Epidermal melanocyte (primary cell): Measurements from ENCODE around the gene CCR5.
"Not testable (repeated sequence)": the region's sequence is repeated elsewhere in the genome, so short reads cannot be mapped to it uniquely, and the experiment has no call there.

ENCODE experiments used
- DNase-seq: peaks from one replicate; pipeline ENCODE4 v3.0.0; 2011; ENCODE audit warnings: low spot score; ENCODE audit not compliant: insufficient read length

Gene CCR5

GRCh38 chr3:46383211-46383950 is 12.6 kb downstream of the CCR5 start:
- no peak for DNase-seq

- no peak for DNase-seq
These were observed 13.2 kb downstream of the CCR5 start for GRCh38 chr3:46383951-46384330.

DNA sequence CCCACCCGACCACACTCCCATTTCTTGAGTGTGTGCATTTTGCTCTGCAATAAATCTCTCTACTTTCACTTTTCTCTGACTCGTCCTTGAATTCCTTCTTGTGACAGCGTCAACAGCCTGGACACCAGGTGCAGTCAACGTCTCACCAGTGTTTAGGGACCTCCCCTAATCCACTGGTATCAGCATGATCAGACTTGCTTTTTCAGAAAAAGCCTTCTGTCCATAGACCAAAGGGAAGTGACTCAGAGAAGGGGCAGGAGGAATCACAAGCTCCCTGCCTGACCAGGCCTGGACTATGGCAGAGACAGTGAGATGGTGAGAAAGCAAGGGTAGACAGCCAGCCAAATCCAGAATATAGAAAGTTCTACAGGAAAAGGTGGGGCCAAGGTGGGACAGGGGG is 15.5 kb downstream of the CCR5 start:
- no peak for DNase-seq

DNA sequence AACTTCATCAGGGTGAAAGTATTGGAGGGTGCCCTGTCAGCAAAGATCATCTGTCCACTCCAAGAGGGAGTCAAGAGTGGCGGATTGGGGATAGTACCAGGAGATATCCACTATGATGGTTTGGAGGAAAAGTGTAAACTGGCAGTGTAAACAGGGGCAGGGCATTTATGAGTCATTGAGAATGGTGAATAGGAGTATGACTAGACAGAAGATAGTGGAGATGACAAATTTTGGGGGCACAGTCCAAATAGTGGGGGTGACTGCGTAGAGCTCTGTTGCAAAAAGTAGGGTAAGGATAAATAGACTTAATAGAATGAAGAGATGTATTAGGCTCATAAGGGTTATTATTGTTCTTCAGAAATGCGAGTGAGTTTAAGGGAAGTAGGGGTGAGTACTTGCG is 18.1 kb downstream of the CCR5 start:
- DNase-seq: not testable (repeated sequence)

DNA sequence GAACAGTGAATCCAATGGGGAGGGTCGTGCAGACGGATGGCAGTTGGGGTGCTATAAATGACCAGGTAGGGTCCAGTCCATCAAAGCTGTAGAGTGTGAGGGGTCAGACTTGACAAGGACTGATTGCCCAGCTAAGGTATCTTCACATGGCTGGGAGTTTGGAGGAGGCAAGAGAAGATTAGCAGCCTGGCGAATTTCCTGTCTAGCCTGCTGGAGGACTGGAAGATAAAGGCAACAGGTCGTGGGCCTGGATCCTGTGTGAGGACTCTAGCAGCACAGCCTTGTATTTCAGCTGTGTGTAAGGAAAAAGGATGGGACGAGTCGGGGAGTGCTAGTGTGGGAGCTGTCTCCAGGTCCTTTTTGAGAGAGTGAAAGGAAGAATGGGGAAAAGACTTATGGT is 18.6 kb downstream of the CCR5 start:
- DNase-seq: no peak

- DNase-seq: not testable (repeated sequence)
These were observed 20.8 kb downstream of the CCR5 start for GRCh38 chr3:46391526-46391925.

- no peak for DNase-seq
These were observed 22.3 kb downstream of the CCR5 start for GRCh38 chr3:46393011-46393410.

- DNase-seq: no peak
These were observed 23.0 kb downstream of the CCR5 start for GRCh38 chr3:46393554-46394434.

DNA sequence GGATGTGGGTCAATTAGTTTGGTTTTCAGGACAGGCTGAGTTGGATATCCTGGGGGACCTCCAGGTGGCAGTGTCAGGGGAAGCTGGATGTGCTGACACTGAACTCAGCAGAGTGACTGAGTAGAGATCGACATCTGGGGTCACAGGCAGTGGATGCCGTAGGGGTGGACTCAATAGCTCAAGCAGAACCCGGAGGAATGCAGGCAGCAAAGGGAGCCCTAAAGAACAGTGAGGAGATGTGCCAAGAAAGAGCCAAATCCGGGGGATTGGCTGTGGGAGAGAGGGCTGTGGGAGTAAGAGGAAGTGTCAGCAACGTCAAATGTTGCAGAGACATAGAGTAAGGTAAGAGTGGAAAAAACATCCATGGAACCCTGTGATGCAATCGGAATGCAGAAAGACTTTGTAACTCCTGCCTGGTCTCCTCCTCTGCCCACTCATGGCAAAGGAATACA is 24.5 kb downstream of the CCR5 start:
- no peak for DNase-seq

DNA sequence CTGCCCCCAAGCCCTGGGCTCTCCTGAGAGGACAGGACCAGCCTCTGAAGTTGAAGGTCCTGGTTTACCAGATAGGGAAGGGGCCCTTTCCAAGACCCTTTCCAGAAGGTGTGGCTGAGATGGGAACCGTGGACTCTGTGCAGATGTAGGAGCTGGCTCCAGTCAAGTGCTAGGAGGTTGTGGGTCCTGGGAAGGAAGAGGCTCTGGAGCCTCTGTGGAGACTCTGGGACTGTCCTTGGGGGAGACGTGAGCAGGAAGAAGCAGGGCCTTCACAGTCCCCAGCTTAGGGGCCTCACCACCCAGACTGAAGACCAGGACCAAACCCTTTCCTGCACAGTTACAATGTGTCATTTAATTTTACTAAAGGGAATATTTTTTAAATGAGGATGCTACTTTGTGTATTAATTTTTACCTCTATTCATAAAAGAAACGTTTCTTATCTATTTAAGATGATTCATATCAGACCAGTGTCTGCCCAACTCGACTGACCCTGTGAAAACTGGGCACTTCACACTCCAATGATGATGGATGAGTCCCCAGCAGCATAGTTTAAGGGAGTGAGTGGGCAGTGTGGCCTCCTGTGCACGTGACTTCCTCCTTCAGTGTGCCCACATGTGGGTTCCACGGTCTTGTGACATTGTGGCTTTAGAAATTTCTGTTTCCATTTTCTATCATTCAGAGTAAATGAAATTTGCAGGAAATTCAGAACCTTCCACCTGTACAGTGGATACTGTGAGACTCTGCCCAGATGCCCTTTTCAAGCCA is 25.2 kb downstream of the CCR5 start:
- no peak for DNase-seq

DNA sequence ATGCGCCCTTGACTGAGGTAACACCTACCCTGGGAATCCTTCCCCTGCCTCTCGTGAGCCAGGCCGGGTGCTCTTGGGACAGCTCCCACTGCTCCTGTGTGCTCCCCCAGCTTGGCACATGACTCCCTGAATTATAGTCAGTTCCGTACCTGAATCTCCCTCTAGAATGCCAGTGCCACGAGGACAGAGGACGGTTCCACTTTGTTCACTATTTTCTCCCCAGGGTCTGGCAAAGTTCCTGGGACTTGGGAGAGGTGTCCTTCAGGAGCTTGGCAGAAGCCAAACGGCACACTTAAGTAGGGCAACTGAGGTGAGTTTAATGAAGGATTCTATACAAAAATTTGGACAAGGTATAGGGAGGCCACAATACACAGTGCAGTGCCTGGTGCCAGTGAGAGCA is 26.4 kb downstream of the CCR5 start:
- no peak for DNase-seq

DNA sequence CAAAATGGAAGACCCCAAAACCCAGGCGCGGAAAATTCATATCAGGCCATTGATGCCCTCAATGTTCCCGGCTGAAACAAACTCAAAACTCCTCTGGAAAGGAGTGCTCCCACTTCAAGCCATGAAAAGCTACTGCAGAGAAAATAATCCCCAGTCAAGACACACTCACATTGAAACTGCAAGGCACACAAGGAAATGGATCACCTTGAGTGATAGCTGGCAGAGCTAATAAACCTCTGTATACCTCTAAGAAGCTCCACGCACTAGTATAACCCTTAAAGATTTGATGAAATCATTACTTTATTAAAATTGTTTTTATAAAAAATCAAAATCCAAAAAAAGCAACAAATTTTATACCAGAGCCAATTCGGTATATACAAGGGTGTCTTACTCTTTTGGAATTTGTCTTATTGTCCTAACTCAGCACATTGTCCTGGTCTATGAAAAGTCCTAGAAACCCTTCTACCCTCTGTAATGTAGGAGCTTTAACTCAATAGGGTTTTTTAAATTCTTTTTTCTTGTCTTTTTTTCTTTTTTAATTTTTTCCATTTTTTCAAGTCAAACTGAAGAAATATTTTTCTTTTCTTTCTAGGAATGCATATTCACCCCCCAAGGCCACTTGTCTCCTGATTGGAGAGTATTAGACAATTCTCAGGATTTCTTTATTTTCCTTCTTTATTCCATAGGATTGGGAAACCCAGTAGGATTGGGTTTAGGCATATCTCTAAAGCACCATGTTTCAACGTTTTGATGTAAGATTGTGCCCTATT is 27.6 kb downstream of the CCR5 start:
- no peak for DNase-seq

DNA sequence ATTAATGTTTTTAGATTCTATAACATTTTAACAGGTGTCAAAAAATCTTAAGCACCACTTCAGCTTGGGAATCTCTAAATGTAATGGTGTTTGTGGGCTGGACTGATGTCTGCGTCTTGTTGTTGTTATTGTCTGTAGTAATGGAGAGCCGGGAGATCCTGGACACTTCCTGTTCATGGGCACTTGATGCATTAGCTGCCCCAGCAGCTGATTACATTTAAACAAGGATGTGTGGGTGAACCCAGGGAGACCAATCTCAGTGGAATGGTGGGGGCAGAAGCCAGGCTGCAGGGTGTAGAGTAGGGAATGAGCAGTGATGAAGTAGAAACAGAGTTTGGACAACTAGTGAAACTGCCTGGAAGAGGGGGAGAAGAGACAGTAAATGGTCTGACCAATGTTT is 28.4 kb downstream of the CCR5 start:
- no peak for DNase-seq

- DNase-seq: no peak
These were observed 28.8 kb downstream of the CCR5 start for GRCh38 chr3:46399557-46399956.

DNA sequence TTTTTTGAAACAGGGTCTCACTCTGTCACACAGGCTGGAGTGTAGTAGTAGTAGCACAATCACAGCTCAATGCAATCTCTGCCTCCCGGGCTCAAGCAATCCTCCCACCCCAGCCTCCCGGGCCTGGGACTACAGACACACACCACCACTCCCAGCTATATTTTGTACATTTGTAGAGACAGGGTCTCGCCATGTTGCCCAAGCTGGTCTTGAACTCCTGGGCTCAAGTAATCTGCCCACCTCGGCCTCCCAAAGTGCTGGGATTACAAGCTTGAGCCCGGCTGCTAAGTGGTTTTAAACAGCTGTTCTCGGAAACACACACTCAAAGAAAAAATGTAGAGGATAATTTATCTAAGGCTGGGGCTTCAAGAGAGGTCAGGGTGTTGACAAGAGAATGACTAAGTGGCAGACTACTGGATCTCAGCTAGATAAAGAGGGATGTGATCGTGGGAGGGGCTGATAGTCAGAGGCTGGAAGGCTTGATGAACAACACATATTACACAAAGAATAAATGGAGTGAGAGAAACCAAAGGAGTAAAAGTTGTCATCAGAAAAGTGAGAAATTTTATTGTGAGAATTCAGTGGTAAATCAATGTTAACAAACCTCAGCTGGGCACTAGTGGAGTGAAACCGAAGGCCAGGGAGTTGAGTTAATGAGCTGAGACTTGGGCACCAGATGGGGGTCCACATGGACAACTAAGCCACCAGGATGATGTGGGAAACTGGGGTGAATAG is 29.4 kb downstream of the CCR5 start:
- DNase-seq: no peak

- DNase-seq: no peak
These were observed 30.1 kb downstream of the CCR5 start for GRCh38 chr3:46400846-46401245.

DNA sequence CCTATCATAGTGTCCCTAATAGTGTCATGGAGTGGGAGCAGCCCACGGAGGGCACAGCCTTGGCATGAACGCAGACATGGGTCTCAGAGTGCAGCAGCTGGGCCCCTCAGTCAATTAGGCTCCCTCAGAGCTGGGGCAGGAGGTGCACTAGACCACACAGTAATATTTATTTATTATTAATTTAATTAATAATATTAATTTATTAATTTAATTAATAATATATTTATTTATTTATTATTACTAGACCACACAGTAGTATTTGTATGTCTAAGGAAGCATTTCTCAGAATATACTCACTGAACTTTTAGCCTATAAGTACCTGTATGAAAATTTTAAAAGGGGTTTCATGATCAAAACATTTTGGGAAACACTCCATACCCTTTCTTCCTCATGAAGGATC is 30.8 kb downstream of the CCR5 start:
- no peak for DNase-seq

DNA sequence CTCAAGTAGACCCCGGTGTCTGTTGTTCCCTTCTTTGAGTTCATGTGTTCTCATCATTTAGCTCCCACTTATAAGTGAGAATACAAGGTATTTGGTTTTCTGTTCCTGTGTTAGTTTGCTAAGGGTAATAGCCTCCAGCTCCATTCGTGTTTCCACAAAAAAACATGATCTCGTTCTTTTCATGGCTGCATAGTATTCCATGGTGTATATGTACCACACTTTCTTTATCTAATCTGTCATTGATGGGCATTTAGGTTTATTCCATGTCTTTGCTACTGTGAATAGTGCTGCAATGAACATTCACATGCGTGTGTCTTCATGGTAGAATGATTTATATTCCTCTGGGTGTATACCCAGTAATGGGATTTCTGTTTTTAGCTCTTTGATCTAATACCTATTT is 32.2 kb downstream of the CCR5 start:
- DNase-seq: not testable (repeated sequence)

DNA sequence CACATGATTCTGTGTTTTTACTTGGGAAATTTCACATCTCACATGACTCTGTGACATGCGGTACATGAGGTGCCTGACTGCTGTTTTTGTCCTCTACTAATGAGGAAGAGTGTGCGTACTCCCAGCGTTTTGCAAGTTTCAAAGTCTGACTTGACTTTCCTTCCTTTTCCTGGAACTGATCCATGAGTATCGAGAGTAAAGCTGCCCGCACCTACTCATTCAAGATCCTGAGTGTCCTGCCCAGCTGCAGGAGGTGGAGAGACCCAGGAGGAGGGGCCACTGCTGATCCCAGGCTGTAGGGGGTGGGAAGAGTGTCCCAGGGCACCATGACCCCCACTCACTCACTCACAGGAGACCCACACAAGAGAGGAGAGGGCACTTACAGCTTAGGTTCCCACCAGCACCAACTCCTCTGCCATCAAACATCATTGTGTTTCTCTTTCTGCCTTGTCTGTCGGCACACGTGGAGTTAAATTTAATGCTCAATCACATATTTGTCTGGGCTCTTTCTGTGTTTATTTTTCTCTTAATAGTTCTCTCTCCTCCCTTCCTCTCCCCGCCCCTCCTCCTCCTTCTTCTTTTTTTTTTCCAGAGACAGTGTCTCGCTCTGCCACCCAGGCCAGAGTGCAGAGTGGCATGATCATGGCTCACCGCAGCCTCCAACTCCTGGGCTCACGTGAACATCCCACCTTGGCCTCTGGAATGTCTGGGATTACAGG is 34.7 kb downstream of the CCR5 start:
- no peak for DNase-seq

GRCh38 chr3:46406443-46406787 is 35.7 kb downstream of the CCR5 start:
- DNase-seq: no peak
